Kidney epithelial cell (primary cell): Measurements from ENCODE around the gene LMOD2. TPM values are rescaled to one million over a fixed set of nuclear protein-coding genes. Genes with fewer than 3 reads are reported as not detected.

Source experiments
- DNase-seq: peaks from one replicate; pipeline ENCODE4 v3.0.0-alpha.2; 2010; ENCODE audit warnings: low read depth
- H3K27me3 ChIP-seq: 2 replicates; pipeline ENCODE4 v1.6.0; 2011; ENCODE audit warnings: low read length; ENCODE audit not compliant: control insufficient read depth, insufficient read depth
- H3K36me3 ChIP-seq: 2 replicates; pipeline ENCODE4 v1.5.1; 2011; ENCODE audit warnings: low read length; ENCODE audit not compliant: control insufficient read depth, insufficient read depth
- H3K4me3 ChIP-seq: 2 replicates; pipeline ENCODE4 v1.5.1; 2011; ENCODE audit warnings: low read depth, mild to moderate bottlenecking, control low read depth, low read length
- CTCF ChIP-seq: IDR thresholded peaks from 2 replicates; pipeline ENCODE4 v1.5.1; 2011; ENCODE audit warnings: mild to moderate bottlenecking, moderate library complexity, low read length, control low read depth, inconsistent platforms; ENCODE audit not compliant: insufficient read depth, poor library complexity, severe bottlenecking
- total RNA-seq: library from RNA; depleted of rRNA; stranded (reverse); fragments of >200 nt; gene quantifications from 2 replicates; pipeline ENCODE4 v1.2.3, GENCODE V29; 2015

The LMOD2 gene
- total RNA-seq, 1 donor from 2014 or later, result not detected

GRCh38 chr7:123643495-123644441, 11.9 kb upstream of the LMOD2 start:
- Histone ChIP-seq H3K4me3 (no peak overlapping the region), H3K36me3 (no peaks in the 10 kb centered on the region), H3K27me3 (no peaks in the 10 kb centered on the region)
- DNase-seq, result peak; percentile 52
- TF ChIP-seq CTCF, result no peak

- Histone ChIP-seq H3K4me3 (no peak overlapping the region), H3K27me3 (no peaks in the 10 kb centered on the region), H3K36me3 (no peaks in the 10 kb centered on the region)
- no peak for DNase-seq
- no peak for TF ChIP-seq CTCF
Observed at GRCh38 chr7:123645516-123645915, 10.2 kb upstream of the LMOD2 start.

GRCh38 chr7:123647106-123647730, 8.4 kb upstream of the LMOD2 start:
- H3K36me3 ChIP-seq, result no peaks in the 10 kb centered on the region
- H3K27me3 ChIP-seq, result no peaks in the 10 kb centered on the region
- H3K4me3 ChIP-seq, result no peak overlapping the region
- DNase-seq, result no peak
- no peak for TF ChIP-seq CTCF

- H3K4me3 ChIP-seq, result no peak overlapping the region
- TF ChIP-seq CTCF, result no peak
- no peaks in the 10 kb centered on the region for H3K27me3 ChIP-seq
- DNase-seq, result no peak
- H3K36me3 ChIP-seq, result no peaks in the 10 kb centered on the region
Observed at GRCh38 chr7:123649964-123650363, 5.7 kb upstream of the LMOD2 start.

GRCh38 chr7:123650595-123650994, 5.1 kb upstream of the LMOD2 start:
- no peaks in the 10 kb centered on the region for H3K36me3 ChIP-seq
- no peaks in the 10 kb centered on the region for H3K27me3 ChIP-seq
- TF ChIP-seq CTCF, result no peak
- H3K4me3 ChIP-seq, result no peak overlapping the region
- no peak for DNase-seq
